Dedifferentiated amniotic fluid mesenchymal stem cell (primary cell): ENCODE results near the gene GTF2IRD1.
"Not testable (repeated sequence)": the region's sequence is repeated elsewhere in the genome, so short reads cannot be mapped to it uniquely, and the experiment has no call there.

Experiments used
- DNase-seq: peaks from one replicate; pipeline ENCODE4 v3.0.0-alpha.2; 2016; ENCODE audit errors: extremely low spot score

The GTF2IRD1 gene

GRCh38 chr7:74453322-74454011 is at the start of gene GTF2IRD1:
GTF2IRD1 (plus strand) TSS chr7:74453906; CDS start chr7:74508081, 54,175 bp downstream.
- peak; percentile 63 for DNase-seq

- no peak for DNase-seq
These were observed 49.4 kb upstream of the GTF2IRD1 start for GRCh38 chr7:74404388-74404700.

- DNase-seq, result no peak
These were observed 49.0 kb upstream of the GTF2IRD1 start for GRCh38 chr7:74404741-74405140.

GRCh38 chr7:74405191-74405898 is 48.4 kb upstream of the GTF2IRD1 start:
- DNase-seq, result no peak

GRCh38 chr7:74405899-74406512 is 47.7 kb upstream of the GTF2IRD1 start:
- no peak for DNase-seq

GRCh38 chr7:74407958-74408357 is 45.7 kb upstream of the GTF2IRD1 start:
- no peak for DNase-seq

- no peak for DNase-seq
These were observed 44.1 kb upstream of the GTF2IRD1 start for GRCh38 chr7:74409571-74409970.

GRCh38 chr7:74410772-74411171 is 42.9 kb upstream of the GTF2IRD1 start:
- DNase-seq, result no peak

GRCh38 chr7:74411571-74411970 is 42.1 kb upstream of the GTF2IRD1 start:
- not testable (repeated sequence) for DNase-seq

- no peak for DNase-seq
These were observed 41.6 kb upstream of the GTF2IRD1 start for GRCh38 chr7:74412056-74412455.

GRCh38 chr7:74412603-74413002 is 41.1 kb upstream of the GTF2IRD1 start:
- no peak for DNase-seq

GRCh38 chr7:74414595-74415333 is 38.9 kb upstream of the GTF2IRD1 start:
- not testable (repeated sequence) for DNase-seq

- peak; percentile 63 for DNase-seq
These were observed 36.2 kb upstream of the GTF2IRD1 start for GRCh38 chr7:74417419-74417971.

GRCh38 chr7:74418076-74418475 is 35.6 kb upstream of the GTF2IRD1 start:
- DNase-seq, result no peak

GRCh38 chr7:74418538-74418937 is 35.2 kb upstream of the GTF2IRD1 start:
- DNase-seq, result no peak

GRCh38 chr7:74419232-74419631 is 34.5 kb upstream of the GTF2IRD1 start:
- not testable (repeated sequence) for DNase-seq

GRCh38 chr7:74420006-74420405 is 33.7 kb upstream of the GTF2IRD1 start:
- DNase-seq, result no peak

GRCh38 chr7:74424291-74424880 is 29.3 kb upstream of the GTF2IRD1 start:
- no peak for DNase-seq

GRCh38 chr7:74428023-74428422 is 25.7 kb upstream of the GTF2IRD1 start:
- no peak for DNase-seq

GRCh38 chr7:74429153-74429747 is 24.5 kb upstream of the GTF2IRD1 start:
- peak; percentile 37 for DNase-seq

GRCh38 chr7:74430409-74430808 is 23.3 kb upstream of the GTF2IRD1 start:
- DNase-seq, result not testable (repeated sequence)
